Natural killer cell (primary cell): ENCODE measurements around the gene KCNJ5. TPM values are rescaled to one million over a fixed set of nuclear protein-coding genes. Genes with fewer than 3 reads are reported as not detected.

ENCODE experiments used
- ATAC-seq, 3 donors: fragments of 150-1000 bp in 2 of 3; fragments of 200-7000 bp in 1 of 3; cut with Tn5 transposase; 1 replicate in 1 of 3; 2 replicates in 2 of 3; pipeline ENCODE4 v1.10.0; 2021; ENCODE audit warnings: mild to moderate bottlenecking in 2 of 3, moderate library complexity in 2 of 3
- DNase-seq, 2 donors: peaks; one replicate each; pipeline versions ENCODE4 v3.0.0 to v3.0.0-alpha.2; 2013 to 2021; ENCODE audit warnings: mixed read lengths in 1 of 2
- H3K27ac ChIP-seq: one replicate; pipeline ENCODE4 v1.5.1; 2013; ENCODE audit warnings: mild to moderate bottlenecking, low read length
- H3K27me3 ChIP-seq: one replicate; pipeline ENCODE4 v1.6.1; 2013; ENCODE audit warnings: low read length; ENCODE audit not compliant: control insufficient read depth, insufficient read depth
- H3K36me3 ChIP-seq: one replicate; pipeline ENCODE4 v1.6.1; 2013; ENCODE audit warnings: low read length; ENCODE audit not compliant: control insufficient read depth, insufficient read depth
- H3K4me1 ChIP-seq: one replicate; pipeline ENCODE4 v1.6.1; 2013; ENCODE audit warnings: low read length; ENCODE audit not compliant: control insufficient read depth, insufficient read depth
- H3K4me3 ChIP-seq: one replicate; pipeline ENCODE4 v1.5.1; 2013; ENCODE audit warnings: low read length
- H3K9me3 ChIP-seq: one replicate; pipeline ENCODE4 v1.6.1; 2013; ENCODE audit warnings: low read length; ENCODE audit not compliant: control insufficient read depth, insufficient read depth
- H3K27ac Mint-ChIP-seq, 2 donors: one replicate each; pipeline ENCODE4 v1.8.0; 2022; ENCODE audit warnings: mild to moderate bottlenecking in 2 of 2, mixed read lengths in 2 of 2, moderate library complexity in 1 of 2
- H3K27me3 Mint-ChIP-seq, 2 donors: one replicate each; pipeline ENCODE4 v1.8.0; 2022; ENCODE audit warnings: low read depth in 2 of 2, mixed read lengths in 2 of 2
- H3K36me3 Mint-ChIP-seq: one replicate; pipeline ENCODE4 v1.8.0; 2022; ENCODE audit warnings: mixed read lengths
- H3K4me1 Mint-ChIP-seq, 2 donors: one replicate each; pipeline ENCODE4 v1.8.0; 2022; ENCODE audit warnings: mixed read lengths in 2 of 2
- H3K4me3 Mint-ChIP-seq: one replicate; pipeline ENCODE4 v1.8.0; 2022; ENCODE audit warnings: mild to moderate bottlenecking, moderate library complexity, mixed read lengths
- H3K9me3 Mint-ChIP-seq, 2 donors: one replicate each; pipeline ENCODE4 v1.8.0; 2022; ENCODE audit warnings: mixed read lengths in 2 of 2
- WGBS: methylation state at CpG from one replicate; pipeline ENCODE4 v1.1.7; 2013; ENCODE audit warnings: missing lambda C conversion rate; ENCODE audit not compliant: insufficient coverage; 5-methylcytosine and 5-hydroxymethylcytosine counted together
- intact Hi-C: fragments of 100-400 bp; cut with micrococcal nuclease; formaldehyde crosslinking; loops from one replicate; pipeline ENCODE4 v1.14.2; 2022
- total RNA-seq, 4 donors: library from RNA; stranded (reverse); fragments of 120-200 nt in 1 of 4; gene quantifications; one replicate each; pipeline versions ENCODE4 v1.2.3 to v1.2.4, GENCODE V29; 2013 to 2022
- TF ChIP-seq, protein P1 (sequence below): fragments of 200-600 bp; IDR thresholded peaks from one replicate; pipeline ENCODE4 v1.8.0; 2022; ENCODE audit warnings: antibody characterized with exemption

KCNJ5 gene
- total RNA-seq, 3 donors from 2014 or later (not counting 1 experiment from before 2014, with no cell fraction given): 0.09 to 0.18 (median 0.15) TPM

DNA sequence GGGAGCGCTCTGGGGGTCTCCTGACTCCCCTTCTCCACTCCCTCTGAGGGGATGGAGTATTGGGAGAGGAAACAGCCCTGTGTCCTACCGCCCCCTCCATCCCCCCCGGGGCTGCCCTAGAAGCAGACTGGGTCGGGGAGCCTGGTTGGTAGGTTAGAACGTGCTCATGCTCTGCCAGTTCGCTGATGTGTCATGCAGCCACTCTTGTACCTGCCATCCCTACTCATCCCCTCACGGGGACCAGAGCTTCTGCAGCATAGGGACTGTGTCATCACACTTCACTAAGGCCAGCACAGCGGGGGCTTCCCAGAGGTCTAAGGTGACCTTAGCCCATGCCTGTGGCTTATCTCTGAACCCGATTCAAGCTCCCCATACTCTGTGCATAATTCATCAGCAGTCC is 28.8 kb upstream of the KCNJ5 start:
- 87% methylated on average over 8 of the region's 9 CpGs for WGBS
- Histone ChIP-seq H3K27ac (no peak overlapping the region), H3K9me3 (no peaks in the 10 kb centered on the region), H3K4me1 (peaks cover 8% of the 10 kb centered on the region), H3K27me3 (no peaks in the 10 kb centered on the region), H3K36me3 (no peaks in the 10 kb centered on the region), H3K4me3 (no peak overlapping the region)
- Mint-ChIP-seq H3K27me3 (peaks cover 0 to 6% of the 10 kb centered on the region in 2 donors), H3K4me1 (peaks cover 8 to 9% of the 10 kb centered on the region in 2 donors), H3K27ac (no peak overlapping the region), H3K4me3 (no peak overlapping the region), H3K36me3 (no peaks in the 10 kb centered on the region), H3K9me3 (no peaks in the 10 kb centered on the region)
- DNase-seq: no peak
- TF ChIP-seq, protein P1, sequence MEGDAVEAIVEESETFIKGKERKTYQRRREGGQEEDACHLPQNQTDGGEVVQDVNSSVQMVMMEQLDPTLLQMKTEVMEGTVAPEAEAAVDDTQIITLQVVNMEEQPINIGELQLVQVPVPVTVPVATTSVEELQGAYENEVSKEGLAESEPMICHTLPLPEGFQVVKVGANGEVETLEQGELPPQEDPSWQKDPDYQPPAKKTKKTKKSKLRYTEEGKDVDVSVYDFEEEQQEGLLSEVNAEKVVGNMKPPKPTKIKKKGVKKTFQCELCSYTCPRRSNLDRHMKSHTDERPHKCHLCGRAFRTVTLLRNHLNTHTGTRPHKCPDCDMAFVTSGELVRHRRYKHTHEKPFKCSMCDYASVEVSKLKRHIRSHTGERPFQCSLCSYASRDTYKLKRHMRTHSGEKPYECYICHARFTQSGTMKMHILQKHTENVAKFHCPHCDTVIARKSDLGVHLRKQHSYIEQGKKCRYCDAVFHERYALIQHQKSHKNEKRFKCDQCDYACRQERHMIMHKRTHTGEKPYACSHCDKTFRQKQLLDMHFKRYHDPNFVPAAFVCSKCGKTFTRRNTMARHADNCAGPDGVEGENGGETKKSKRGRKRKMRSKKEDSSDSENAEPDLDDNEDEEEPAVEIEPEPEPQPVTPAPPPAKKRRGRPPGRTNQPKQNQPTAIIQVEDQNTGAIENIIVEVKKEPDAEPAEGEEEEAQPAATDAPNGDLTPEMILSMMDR: no peak
- ATAC-seq: no peak
- intact Hi-C loops: no loop called here

DNA sequence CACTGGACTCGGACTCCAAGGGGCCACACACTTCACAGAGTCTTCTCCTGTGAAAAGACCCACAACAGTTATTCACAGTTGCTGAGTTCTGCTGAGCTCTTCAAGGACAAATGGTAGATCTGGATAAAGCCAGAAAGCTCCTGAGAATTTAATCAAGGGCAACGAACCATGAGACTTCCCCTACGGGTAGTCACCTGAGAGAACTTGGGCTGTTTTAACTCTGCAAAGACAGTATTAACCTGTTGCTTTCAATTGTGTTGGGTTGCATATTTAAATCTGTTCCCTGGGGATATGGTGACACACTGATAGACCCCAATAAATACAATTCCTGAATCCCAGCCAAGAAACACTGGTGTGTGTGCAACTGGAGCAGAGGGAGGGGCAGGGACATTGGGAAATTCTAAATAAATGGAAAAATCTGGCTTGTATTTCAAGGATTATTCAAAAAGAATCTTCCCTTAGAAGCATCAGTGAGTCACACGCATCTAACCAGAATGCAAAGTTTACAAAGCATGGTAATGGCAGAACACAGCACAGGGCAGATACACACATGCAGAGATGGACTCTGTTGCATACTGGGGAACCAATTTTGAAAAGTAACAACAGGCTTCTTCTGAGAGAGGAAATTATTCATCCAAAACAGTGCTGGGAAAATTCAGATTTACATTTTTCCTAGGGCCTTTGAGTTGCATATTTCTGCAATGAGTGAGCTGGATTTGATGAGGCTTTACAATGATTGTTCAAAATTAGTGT is 28.1 kb upstream of the KCNJ5 start:
- no peaks in the 10 kb centered on the region for H3K9me3 ChIP-seq
- no peaks in the 10 kb centered on the region for H3K9me3 Mint-ChIP-seq
- DNase-seq (no peak), ATAC-seq (no peak)
- H3K27me3 Mint-ChIP-seq: peaks cover 0 to 6% of the 10 kb centered on the region in 2 donors
- no peak overlapping the region for H3K4me3 ChIP-seq
- peaks cover 8% of the 10 kb centered on the region for H3K4me1 ChIP-seq
- peaks cover 8 to 9% of the 10 kb centered on the region in 2 donors for H3K4me1 Mint-ChIP-seq
- WGBS: 84% methylated on average over 3 of the region's 4 CpGs
- H3K27ac ChIP-seq: no peak overlapping the region
- intact Hi-C loops: no loop called here
- no peak overlapping the region for H3K27ac Mint-ChIP-seq
- no peak overlapping the region for H3K4me3 Mint-ChIP-seq
- H3K36me3 Mint-ChIP-seq: no peaks in the 10 kb centered on the region
- no peaks in the 10 kb centered on the region for H3K36me3 ChIP-seq
- H3K27me3 ChIP-seq: no peaks in the 10 kb centered on the region
- TF ChIP-seq, protein P1: no peak

DNA sequence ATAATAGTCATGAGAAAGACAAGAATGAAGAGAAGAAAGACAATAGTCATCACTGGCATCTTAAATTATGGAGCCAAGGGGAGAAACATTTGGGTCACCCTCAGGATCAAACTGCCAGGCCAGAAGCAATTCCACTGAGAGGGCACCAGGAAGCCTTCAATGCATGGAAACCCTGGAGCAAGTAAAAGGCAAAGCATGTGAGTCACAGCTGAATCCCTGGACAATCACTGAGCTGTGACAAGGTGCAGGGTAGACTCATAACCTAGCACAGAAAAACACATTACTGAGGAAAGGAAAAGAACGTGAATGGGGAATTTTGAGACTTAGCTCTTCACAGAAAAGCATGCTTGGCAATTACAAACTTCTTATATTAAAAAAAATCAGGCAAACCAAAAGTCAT is 25.7 kb upstream of the KCNJ5 start:
- no peak overlapping the region for H3K4me3 Mint-ChIP-seq
- Histone ChIP-seq H3K9me3 (no peaks in the 10 kb centered on the region), H3K36me3 (no peaks in the 10 kb centered on the region), H3K4me1 (no peaks in the 10 kb centered on the region), H3K27ac (no peak overlapping the region), H3K27me3 (no peaks in the 10 kb centered on the region), H3K4me3 (no peak overlapping the region)
- H3K27me3 Mint-ChIP-seq: no peaks in the 10 kb centered on the region
- no peaks in the 10 kb centered on the region for H3K9me3 Mint-ChIP-seq
- ATAC-seq: no peak
- H3K36me3 Mint-ChIP-seq: no peaks in the 10 kb centered on the region
- intact Hi-C loops: no loop called here
- TF ChIP-seq, protein P1: no peak
- no CpG with 5 or more reads among the region's 1 CpG for WGBS
- DNase-seq: no peak
- no peaks in the 10 kb centered on the region for H3K4me1 Mint-ChIP-seq
- H3K27ac Mint-ChIP-seq: no peak overlapping the region

DNA sequence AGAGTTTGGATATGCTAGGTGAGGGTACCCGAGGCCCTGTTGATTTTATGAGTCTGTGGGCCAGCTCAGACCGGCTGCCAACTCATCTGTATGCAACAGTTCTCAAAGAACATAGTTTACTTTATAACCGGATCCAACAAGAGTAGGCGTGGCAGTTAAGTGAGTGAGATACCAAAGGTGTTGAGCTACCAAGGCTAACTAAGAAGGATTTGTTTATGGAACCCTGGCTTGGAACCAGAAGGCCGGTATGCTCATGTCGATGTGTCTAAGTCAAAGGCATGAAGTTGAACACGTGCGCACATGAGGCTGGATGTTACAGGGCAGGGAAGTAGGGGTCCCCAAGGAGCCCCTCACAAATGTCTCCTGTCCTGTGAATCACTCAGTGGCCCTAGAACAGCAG is 23.9 kb upstream of the KCNJ5 start, which contains the start of gene KCNJ1:
Gene KCNJ1 (minus strand): TSS at position 20 of the 400 bp plus-strand sequence. CDS start 27,053 bp downstream, outside the sequence.
- WGBS: 96% methylated on average over 8 of the region's 8 CpGs
- peaks cover 0 to 4% of the 10 kb centered on the region in 2 donors for H3K27me3 Mint-ChIP-seq
- DNase-seq (no peak), ATAC-seq (no peak)
- H3K4me3 ChIP-seq: no peak within 1 kb of the TSS
- H3K27me3 ChIP-seq: no peaks in the 10 kb centered on the region
- H3K4me1 ChIP-seq: no peaks in the 10 kb centered on the region
- no peak within 1 kb of the TSS for H3K4me3 Mint-ChIP-seq
- no peak within 1 kb of the TSS for H3K27ac Mint-ChIP-seq
- H3K4me1 Mint-ChIP-seq: no peaks in the 10 kb centered on the region
- no peaks in the 10 kb centered on the region for H3K36me3 Mint-ChIP-seq
- H3K36me3 ChIP-seq: no peaks in the 10 kb centered on the region
- TF ChIP-seq, protein P1: no peak
- intact Hi-C loops: no loop called here
- no peaks in the 10 kb centered on the region for H3K9me3 ChIP-seq
- H3K27ac ChIP-seq: no peak within 1 kb of the TSS
- H3K9me3 Mint-ChIP-seq: no peaks in the 10 kb centered on the region
